HG02840 (cell line): ENCODE data around the gene OPRL1.
A peak's percentile ranks its signal among the peaks of the same experiment; 100 is the strongest.

Source experiments
- ATAC-seq: cut with Tn5 transposase; IDR thresholded peaks from one replicate; pipeline ENCODE4 v1.9.1; 2021; ENCODE audit warnings: mild to moderate bottlenecking, moderate library complexity, moderate number of reproducible peaks; ENCODE audit not compliant: unreplicated experiment, low FRiP score

OPRL1 gene

DNA sequence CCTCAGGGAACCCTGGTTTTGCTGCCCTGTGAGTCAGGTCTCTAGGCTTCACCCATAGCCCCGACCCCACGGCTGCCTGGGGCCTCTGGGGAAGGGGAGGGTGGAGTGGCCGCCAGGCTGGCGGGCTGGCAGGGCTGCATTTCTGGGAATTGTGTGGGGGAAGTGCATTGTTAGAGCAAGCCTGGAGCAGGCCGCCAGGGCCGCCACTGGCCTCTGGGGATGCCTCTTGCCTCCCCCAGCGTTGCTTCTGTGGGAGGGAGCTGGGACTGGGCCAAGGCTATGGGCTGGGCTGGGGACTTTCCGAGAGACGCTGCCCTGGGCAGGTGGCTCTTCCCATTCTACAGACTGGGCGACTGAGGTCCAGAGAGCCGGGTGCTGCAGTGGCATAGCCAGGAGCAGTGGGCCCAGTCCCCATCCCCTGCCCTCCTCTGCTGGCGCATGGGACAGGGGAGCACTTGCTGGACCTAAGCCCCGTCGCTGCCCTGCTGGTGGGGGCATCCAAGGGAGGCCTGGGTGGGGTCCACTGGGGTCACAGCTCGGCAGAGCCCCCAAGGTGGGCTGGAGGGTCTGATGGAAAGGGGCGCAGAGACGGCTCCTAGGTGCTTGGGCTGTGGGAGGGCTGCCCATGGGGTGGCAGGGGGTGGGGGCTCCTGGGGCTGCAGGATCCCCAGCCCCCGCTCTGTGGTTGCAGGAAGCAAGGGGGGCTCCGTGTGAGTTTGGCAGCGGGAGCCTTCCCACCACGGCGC lies 23.8 kb upstream of the OPRL1 start:
- ATAC-seq = no peak

DNA sequence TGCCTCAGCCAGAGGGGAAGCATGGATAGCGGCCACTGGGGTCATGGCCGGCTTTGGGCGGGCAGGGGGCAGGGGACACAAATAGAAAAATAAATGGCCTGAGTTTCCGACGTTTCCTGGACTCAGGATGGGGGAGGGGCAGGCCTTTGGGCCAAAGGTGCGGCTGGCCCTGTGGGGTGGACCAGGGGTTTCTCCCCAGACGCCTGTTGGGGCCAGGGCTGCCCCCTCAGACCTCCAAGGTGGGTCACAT lies 23.3 kb upstream of the OPRL1 start:
- ATAC-seq = no peak

DNA sequence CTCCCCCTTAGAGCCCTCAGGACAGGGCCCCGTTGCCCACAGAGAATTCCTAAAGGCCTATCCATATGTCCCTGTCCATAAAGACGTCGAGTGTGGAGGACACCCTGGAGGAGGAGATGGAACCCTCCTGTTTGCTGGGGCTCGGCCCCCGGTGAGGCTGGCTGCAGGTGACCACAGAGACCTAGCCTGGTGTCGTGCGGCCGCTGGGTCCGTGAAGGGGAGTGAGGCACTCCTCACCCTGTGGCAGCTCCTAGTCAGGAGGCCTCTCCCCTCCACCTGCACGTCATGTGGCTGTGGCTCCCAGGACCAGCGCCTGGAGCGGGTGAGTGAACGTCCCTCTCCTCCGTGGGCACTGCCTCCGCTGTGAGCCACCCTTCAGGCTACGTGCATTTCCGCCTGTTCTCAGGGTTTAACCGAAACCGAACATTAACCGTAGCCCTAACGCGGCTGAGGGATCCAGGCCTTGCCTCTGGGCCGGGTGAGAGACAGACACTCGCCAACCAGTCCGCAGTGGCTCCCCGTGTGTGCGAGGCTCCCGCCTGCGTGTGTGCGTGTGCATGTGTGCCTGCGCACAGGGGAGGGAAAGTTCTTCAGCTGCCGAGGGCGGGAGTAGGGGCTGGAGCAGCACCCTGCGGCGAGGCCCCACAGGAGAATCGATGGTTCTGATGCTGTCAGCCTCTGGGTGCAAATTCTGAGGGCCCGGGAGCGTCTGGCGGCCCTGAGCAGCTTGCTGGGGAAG lies 22.8 kb upstream of the OPRL1 start:
- ATAC-seq = no peak

DNA sequence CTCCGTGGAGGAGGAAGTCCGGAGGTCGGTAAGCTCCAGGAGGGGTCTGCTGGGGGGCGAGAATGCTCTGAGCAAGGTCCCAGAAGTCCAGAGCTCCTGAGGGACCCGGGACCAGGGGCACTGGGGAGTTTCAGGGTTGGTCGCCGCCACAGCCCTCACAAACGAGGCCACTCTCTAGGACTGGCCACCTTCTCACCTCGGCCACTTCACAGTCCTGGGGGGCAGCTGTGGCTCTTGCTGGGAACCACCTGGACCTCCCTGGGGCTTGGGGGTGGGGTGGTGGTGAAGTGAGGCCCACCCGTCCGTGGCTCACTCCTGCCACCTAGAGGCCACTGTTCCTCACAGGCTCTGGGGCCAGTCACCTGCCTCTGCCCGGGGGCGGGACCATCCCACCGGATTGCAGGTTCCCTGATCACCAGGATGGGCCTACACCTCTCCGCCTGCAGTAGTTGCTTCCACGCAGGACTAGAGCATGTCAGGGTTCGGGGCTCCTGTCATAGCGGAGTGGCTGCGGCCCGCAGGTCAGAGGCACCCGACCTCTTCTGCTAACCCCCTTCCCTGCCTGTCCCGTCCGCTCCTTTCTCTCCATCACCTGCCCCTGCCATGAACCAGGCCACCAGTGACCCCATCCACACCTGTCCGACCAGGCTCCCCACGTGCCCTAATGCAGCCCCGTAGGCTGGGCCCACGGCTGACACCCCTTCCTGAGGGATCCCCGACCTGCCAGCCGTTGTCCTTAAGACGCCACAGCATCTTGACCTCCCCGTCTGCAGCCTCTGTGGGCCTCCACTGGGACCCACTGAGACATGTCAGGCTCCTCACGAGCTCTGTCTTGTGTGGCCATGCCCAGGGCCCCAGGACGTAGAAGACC lies 22.0 kb upstream of the OPRL1 start:
- no peak for ATAC-seq

DNA sequence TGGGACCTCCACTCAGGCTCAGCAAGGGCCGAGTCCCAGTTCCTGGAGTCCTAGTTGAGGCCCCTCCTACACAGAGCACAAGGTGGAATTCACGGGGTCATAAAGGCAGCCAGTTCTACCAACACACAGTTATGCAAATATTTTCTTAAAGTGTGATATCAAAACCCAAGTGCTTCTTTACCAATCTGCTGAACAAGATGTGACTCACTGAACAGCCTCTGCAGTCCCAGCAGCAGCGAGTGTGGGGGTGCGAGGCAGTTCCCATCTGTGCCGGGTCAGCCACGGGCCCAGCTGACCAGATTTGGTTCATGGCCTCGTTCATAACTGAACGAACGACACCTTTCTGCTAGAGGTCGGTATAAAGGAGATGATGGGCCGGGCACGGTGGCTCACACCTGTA lies 21.3 kb upstream of the OPRL1 start:
- ATAC-seq = no peak

DNA sequence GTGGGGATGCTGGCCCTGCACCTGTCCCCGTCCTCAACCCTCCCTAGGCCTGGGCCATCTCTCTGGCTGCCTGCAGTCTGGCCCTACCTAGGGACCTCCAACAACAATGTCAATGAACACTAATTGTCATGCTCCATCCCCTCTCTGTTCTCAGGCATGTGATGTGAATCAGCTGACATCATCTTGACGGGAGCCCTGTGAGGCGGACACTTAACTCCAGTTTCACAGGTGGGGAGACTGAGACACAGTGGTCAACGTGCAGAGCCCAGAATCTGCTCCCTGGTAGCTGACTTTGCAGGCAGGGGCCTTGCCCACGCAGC lies 17.6 kb upstream of the OPRL1 start:
- no peak for ATAC-seq

DNA sequence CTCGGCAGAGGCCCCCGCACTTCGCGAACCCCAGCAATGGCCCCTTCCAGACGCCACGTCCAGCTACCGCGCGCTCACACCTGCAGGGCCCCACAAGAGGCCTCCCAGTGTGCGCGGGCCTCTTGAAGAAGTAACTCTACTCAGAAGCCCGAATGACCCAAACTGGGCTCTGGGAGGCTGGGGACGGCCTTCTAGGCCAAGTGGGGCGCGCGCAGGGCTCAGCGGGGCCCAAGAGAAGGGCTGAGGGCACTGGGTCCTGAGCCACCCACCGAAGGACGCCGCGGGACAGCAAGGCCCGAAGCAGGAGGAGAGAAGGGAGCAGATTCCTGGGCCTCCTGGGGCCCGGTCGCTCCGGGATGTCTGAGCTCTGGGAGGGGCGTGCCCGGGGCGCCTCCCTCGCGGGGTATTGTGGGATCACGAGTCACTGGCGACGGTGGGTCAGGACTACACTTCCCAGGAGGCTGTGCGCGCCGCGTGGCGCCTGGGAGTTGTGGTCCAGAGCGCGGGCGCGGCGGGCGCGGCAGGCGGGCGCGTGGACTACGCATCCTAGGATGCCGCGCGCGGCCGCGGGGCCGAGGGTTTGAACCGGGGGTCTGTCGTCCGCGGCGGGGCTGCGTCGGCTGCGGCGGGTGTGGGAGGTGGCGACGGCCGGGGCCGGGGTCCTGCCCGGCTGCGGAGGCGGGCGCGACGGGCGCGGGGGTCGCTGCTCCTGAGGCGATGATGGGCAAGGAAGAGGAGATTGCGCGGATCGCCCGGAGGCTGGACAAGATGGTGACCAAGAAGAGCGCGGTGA lies 17.1 kb upstream of the OPRL1 start, which contains the start of gene TCEA2:
Gene TCEA2 (plus strand): TSS at position 603 of the 793 bp plus-strand sequence. CDS start 115 bp downstream, at position 718.
- ATAC-seq = peak; percentile 77

DNA sequence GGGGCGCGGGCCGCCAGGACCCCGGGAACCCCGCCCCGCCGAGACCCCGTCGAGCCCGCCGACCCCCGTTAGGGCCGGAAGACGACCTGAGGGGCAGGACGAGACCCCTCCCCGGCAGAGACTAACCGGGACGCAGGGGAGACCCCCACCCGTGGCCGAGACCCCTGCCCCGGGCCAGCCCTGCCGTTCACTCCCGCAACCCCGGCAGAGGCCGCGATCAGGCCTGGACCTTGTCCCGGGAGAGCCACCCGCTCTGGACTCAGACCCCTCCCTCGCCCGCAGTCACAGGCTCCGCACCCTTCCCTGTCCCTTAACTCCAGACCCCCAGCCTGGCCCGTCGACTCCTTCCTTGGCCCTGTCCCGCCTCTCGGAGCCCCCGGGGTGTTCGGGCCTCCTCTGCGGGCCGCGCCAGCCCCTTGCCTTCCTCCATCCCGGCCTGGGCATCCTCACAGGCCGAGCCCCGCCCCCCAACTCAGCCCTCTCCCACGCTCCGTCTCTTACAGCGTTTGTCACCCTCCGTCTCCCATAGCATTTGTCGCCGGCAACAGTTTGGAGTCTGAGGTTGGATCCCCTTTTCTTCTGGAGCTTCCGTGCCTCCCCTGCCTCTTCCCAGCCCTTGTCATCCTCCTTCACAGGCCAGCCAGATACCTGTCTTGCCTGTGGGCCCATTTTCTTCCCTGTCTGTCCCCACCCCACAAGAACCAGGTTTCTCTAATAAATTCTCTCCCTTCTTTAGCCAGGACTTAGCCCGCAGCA lies 16.3 kb upstream of the OPRL1 start:
- ATAC-seq = no peak

DNA sequence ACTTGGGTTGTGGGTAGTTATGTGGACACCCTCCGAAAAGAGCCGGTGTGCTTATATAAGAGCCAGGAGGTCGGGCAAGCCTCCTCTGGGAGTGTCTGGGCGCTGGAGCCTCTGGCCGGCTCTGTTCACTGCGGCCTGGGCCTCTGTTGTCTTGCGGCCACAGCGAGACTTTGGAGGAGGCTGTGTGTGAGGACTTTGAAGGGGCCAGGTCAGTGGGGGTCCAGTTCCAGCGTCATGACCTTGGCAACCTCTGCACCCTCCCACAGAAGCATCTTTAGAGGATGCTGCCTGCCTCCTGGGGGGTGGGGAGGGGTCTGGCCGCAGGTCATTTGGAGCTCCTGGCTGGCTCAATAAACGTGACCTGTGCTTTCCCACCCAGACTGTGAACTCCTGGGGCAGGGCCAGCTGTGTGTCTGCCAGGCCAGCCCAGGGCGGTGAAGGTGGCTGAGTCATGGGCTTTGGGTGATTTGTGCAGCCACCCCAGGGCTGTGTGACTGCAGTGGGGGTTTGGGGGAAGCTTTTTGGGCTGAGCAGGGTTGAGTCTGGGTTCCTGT lies 15.7 kb upstream of the OPRL1 start:
- ATAC-seq = no peak

DNA sequence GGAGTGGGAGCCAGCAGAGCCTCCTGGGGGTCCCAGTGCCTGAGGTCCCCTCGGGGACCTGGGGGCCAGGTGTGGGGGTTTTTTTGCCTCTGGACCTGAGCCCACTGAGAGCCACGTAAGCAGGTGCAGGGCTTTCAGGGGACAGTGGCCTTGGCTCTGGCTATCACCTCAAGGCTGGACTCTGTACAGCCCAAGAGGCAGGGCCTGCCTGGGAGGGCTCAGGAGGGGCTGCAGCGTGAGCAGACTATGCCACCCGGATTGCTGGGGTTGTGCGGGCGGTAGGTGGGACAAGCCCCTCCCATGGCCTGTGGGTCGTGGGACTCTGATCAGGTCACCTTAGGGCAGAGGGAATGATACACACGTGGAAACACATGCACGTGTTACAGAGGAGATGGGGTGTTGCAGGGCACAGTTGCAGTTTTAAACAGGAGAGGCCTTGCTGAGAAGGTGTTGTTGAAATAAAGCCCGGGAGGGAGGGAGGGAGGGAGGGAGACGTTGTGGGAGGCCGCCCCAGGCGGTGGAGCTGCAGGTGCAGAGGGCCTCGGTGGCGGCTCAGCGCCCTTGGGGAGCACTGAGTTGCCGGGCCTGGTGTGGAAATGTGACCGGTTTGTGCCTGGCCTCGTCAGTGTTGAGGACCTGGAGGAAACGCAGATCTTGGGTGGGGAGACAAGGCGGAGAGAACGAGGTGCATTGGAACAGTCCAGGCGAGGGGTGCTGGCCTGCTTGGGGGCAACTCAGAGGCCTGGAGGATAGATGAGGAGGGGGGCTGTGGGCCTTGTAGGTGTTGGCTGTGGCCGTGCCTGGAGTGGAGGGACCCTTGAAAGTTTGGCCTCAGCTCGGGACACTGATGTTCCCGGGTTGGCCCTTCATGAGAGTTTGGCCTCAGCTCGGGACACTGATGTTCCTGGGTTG lies 14.6 kb upstream of the OPRL1 start:
- no peak for ATAC-seq

DNA sequence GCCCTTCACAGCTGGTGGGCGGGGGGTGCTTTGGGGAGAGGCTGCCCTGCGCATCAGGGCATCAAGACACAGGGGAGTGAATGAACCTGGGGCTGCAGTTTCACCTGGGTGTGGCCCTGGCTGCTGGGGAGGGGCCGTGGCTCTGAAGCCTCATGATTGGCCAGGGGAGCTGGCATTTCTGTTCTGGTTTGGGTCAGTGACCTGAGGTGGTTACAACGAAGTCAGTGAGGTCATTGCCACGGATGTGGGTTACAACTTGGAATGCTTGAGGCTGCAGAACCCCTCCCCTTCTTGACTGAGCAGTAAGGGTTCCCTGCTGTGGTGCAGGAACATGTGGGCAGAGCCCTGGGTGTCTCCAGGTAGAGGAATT lies 13.9 kb upstream of the OPRL1 start:
- ATAC-seq = no peak

DNA sequence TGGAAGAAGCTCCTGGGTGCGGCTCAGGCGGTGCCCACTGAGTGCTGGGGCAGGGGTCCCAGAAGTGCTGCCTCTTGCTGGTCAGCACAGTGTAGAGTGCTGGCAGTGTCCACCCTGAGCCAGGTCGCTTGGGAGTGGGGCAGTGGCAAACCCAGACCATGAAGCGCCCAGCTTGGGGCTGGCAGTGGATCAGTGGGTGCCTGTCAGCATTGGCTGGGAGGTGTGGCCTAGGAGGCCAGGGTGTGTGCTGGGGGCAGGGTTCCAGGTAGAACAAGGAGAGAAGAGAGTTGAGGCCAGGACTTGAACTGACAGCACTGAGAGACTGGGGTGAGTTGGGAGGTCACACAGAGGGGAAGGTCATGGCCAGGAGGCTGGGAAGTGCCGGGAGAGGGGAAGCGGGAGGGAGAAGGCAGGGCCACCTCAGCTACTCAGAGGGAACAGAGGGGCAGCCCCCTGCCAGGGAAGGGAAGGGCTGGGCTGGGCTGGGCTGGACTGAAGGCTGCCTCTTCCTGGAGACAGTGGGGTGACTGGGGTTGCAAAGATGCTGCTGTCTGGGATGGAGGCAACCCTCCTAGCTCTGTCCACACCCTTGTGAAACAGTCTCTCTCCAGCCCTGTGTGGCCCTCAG lies 12.8 kb upstream of the OPRL1 start:
- ATAC-seq = no peak

DNA sequence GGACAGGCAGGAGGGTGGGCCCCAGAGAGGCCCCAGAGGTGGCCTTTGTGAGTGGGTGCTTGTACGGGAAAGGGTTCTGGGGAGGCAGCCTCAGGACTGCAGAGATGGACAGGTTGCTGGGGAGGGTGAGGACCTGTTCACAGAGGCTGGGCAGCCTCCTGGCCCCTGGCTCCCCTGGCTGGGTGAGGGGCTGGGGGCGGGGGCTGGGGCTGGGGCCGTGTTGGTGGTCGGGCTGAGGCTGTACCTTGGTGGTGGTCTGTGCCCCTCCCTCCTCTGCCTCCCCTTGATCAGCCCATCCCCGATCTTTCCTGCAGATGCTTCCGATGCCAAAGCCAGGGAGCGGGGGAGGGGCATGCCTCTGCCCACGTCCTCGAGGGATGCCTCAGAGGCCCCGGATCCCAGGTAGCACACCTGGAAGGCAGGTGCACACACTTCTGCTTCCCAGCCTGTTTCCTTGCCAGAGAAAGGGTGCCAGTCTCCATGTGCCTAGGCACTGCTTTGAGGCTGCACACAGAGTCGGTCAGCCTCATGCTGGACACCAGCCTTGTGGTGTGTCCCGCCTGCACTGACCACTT lies 12.1 kb upstream of the OPRL1 start:
- ATAC-seq = no peak

DNA sequence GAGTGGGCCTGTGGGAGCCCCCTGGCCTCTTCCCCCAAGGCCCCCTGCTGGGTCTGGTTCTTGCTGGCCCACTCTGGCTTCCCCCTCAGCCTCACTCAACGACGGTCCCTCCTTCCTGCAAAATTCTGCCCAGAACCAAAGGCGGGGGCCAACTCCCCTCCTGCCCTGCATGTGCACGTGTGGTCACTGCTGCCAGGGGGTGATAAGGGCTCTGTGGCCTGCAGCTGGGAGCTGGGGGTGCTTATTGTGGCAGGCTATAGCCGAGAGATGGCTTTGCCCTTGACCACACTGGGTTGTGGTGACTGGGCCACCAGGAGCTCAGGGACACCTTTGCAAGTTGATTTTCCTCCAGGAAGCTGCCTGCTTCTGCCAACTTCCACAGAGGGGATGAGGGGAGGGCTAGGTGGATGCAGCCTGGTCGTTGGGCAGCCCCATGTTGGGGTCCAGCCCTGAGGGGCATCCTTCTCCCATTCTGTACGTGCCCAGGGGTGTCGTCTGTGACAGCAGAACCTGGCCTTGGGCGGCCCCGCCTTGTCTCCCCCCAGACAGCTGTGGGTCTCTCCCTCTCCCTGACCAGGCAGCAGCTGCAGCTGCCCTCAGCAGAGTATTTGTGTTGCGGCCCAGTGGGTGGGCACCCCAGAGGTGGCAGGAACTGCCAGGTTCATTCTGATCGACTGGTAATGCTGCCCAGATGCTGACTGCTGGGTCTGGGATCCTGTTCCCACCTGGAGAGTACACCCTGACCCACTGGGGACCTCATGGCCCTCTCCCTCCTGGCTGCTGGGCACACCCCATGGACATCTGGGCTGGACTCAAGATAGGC lies 11.3 kb upstream of the OPRL1 start:
- ATAC-seq = no peak

DNA sequence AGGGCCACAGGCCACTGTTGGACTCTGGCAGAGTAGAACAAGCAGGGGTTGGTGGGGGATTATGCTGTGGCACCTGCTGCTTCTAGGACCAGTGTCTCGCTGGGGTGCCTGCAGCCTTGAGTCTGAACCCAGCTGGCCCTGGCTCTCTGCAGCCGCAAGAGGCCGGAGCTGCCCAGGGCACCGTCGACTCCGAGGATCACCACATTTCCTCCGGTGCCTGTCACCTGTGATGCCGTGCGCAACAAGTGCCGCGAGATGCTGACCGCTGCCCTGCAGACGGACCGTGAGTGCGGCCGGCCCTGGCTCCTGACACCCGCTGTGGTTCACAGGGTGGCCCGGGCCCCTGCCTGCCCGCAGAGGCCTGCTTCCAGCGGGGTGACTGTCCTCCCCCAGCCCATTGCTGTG lies 10.7 kb upstream of the OPRL1 start:
- ATAC-seq = no peak

DNA sequence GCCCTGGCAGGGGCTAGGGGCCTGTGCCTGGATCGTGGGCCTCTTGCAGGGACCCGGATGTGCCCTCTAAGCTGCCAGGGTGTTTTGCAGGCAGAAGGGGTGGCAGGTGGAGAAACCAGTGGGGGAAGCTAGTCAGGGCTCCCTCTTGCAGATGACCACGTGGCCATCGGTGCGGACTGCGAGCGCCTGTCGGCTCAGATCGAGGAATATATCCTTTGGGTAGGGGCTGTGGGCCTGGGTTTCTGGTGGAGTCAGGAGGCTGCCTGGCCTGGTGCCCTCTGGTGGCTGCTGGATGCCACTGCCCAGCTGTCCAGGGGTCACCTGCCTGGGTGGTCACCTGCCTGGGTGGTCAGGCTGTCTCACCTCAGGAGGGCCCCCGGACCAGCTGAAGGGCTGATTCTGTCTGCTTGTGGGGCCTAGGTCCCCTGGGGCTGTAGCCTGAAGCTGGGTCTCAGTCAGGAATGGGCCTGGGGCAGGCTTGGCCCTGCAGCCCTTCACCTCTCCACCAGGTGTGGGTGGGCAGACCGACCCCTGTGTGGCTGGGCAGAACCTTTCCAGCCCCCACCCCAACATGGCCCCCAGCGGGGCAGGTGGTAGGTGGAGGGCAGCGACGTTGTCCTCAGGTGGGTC lies 10.2 kb upstream of the OPRL1 start:
- ATAC-seq = no peak
